Measurements from ENCODE around the gene SPNS1.

DNA sequence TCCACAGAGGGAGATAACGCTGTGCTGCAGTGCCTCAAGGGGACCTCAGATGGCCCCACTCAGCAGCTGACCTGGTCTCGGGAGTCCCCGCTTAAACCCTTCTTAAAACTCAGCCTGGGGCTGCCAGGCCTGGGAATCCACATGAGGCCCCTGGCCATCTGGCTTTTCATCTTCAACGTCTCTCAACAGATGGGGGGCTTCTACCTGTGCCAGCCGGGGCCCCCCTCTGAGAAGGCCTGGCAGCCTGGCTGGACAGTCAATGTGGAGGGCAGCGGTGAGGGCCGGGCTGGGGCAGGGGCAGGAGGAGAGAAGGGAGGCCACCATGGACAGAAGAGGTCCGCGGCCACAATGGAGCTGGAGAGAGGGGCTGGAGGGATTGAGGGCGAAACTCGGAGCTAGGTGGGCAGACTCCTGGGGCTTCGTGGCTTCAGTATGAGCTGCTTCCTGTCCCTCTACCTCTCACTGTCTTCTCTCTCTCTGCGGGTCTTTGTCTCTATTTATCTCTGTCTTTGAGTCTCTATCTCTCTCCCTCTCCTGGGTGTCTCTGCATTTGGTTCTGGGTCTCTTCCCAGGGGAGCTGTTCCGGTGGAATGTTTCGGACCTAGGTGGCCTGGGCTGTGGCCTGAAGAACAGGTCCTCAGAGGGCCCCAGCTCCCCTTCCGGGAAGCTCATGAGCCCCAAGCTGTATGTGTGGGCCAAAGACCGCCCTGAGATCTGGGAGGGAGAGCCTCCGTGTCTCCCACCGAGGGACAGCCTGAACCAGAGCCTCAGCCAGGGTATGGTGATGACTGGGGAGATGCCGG, 42.0 kb upstream of the SPNS1 start:
- no peak for TF ChIP-seq CTCF (IDR thresholded peaks at IDR 0.05)
- no peak for TF ChIP-seq CHD4 (IDR thresholded peaks at IDR 0.05; ENCODE audit: borderline replicate concordance)
- TF ChIP-seq EP300 (IDR thresholded peaks at IDR 0.05): no peak

All from A549 (cell line).